ENCODE measurements around the gene BAD. TPM values are rescaled to one million over a fixed set of nuclear protein-coding genes. Genes with fewer than 3 reads are reported as not detected.

Gene BAD
- total and polyA plus RNA-seq, 2 of the 13 experiments (the other 11 are each of a cell fraction or from before 2014, with no cell fraction given) = 17.9 to 28.5 TPM

DNA sequence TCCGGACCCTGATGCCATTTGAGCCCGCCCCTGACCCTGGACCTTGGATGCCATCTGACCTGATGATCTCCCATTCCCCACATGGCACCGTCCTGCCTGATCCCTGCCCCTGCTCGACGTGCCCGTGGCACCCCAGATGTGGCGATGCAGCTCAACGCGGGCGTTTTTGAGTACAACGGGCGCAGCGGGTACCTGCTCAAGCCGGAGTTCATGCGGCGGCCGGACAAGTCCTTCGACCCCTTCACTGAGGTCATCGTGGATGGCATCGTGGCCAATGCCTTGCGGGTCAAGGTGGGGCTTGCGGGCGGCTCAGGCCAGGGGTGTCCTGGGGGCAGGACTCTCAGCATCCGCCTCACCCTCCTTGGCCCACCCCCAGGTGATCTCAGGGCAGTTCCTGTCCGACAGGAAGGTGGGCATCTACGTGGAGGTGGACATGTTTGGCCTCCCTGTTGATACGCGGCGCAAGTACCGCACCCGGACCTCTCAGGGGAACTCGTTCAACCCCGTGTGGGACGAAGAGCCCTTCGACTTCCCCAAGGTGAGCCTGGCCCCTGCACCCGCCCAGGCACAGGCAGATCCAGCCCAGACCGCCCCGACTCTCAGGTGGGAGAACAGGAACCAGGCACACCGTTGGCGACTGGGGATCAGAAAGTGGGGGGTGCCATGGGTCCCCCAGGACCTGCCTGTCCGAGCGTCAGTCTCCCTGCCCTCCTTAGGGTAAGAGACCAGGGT is 22.0 kb downstream of the BAD start (continued):
- TF ChIP-seq, protein P1, sequence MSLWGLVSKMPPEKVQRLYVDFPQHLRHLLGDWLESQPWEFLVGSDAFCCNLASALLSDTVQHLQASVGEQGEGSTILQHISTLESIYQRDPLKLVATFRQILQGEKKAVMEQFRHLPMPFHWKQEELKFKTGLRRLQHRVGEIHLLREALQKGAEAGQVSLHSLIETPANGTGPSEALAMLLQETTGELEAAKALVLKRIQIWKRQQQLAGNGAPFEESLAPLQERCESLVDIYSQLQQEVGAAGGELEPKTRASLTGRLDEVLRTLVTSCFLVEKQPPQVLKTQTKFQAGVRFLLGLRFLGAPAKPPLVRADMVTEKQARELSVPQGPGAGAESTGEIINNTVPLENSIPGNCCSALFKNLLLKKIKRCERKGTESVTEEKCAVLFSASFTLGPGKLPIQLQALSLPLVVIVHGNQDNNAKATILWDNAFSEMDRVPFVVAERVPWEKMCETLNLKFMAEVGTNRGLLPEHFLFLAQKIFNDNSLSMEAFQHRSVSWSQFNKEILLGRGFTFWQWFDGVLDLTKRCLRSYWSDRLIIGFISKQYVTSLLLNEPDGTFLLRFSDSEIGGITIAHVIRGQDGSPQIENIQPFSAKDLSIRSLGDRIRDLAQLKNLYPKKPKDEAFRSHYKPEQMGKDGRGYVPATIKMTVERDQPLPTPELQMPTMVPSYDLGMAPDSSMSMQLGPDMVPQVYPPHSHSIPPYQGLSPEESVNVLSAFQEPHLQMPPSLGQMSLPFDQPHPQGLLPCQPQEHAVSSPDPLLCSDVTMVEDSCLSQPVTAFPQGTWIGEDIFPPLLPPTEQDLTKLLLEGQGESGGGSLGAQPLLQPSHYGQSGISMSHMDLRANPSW (CRISPR knock-in tag; IDR thresholded peaks at IDR 0.05; ENCODE audit: borderline replicate concordance) = no peak

DNA sequence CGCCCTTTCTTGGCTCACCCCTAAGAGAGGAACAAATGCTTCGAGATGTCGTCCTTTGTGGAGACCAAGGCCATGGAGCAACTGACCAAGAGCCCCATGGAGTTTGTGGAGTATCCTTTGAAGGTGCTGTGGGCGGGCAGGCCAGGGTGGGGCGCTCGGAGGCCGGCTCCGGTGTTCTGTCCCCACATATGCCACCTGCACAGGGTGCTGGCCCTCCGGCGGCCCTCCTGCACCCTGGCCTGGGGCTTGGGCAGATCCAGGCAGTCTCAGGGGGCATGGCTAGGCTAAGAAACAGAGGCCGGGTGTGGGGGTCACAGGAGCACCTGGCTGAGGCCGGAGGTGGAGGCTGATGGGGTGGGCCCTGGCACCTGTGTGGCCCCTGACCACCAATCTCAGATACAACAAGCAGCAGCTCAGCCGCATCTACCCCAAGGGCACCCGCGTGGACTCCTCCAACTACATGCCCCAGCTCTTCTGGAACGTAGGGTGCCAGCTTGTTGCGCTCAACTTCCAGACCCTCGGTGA is 22.8 kb downstream of the BAD start:
- H3K4me1 ChIP-seq (ENCODE audit: insufficient read depth, low read length) = no peaks in the 10 kb centered on the region
- no peak overlapping the region for H3K4me3 ChIP-seq (replicated peaks in 1 of 3; ENCODE audit: insufficient read depth in 1 of 3, low read depth in 2 of 3, low read length in 3 of 3)
- WGBS (ENCODE audit: low lambda C conversion rate) = 96% methylated on average over 11 of the region's 18 CpGs
- intact Hi-C loops (cut with micrococcal nuclease; ENCODE audit: unreplicated experiment) (no loop called here), in situ Hi-C loops (cut with HindIII; ENCODE audit: extremely low pct_ligation_motif_present, low pct_unique_long_range_greater_than_20kb) (no loop called here)
- H3K27ac ChIP-seq (ENCODE audit: extremely low read length, insufficient read depth, low read length) = no peak overlapping the region
- peaks cover 10 to 36% of the 10 kb centered on the region in 2 experiments; a peak in 4 of 5 replicates for H3K36me3 ChIP-seq (replicated peaks in 1 of 2; ENCODE audit: control insufficient read depth in 1 of 2, insufficient read depth in 2 of 2, low read length in 2 of 2)
- DNase-seq (ENCODE audit: low spot score) = no peak
- TF ChIP-seq ZNF891 (CRISPR knock-in tag; IDR thresholded peaks at IDR 0.05) = no peak
- H2AFZ ChIP-seq (ENCODE audit: low read length) = no peak overlapping the region
- H3K27me3 ChIP-seq (ENCODE audit: control insufficient read depth in 1 of 2, insufficient read depth in 2 of 2, low read length in 2 of 2) = no peaks in the 10 kb centered on the region
- ChIA-PET CTCF (ENCODE audit: low intra/inter-chr PET ratio, low total read pairs) (no interaction called here), POLR2A (interaction anchor here (0.7 kb wide), 1 partner anchor 9 kb away, joined by 3 read pairs; no protein-coding TSS in a partner anchor)
- H3K79me2 ChIP-seq (ENCODE audit: insufficient read depth, low read length) = no peaks in the 10 kb centered on the region
- no peak overlapping the region for H3K4me2 ChIP-seq (ENCODE audit: low read depth, low read length)
- H3K9me3 ChIP-seq (ENCODE audit: low read length) = no peaks in the 10 kb centered on the region
- no peaks in the 10 kb centered on the region for H4K20me1 ChIP-seq (ENCODE audit: insufficient read depth, low read length)
- no TSS peak for BruUV-seq (replicated peaks)
- no peak overlapping the region for H3K9ac ChIP-seq (ENCODE audit: insufficient read depth, low read depth, low read length)
- ATAC-seq = no peak
- no peak for FAIRE-seq
